Brain pericyte (primary cell): ENCODE measurements around the gene RSRC1.

Source experiments
- DNase-seq: peaks from one replicate; pipeline ENCODE4 v3.0.0-alpha.2; 2012; ENCODE audit warnings: low read depth, low spot score

Gene RSRC1

DNA sequence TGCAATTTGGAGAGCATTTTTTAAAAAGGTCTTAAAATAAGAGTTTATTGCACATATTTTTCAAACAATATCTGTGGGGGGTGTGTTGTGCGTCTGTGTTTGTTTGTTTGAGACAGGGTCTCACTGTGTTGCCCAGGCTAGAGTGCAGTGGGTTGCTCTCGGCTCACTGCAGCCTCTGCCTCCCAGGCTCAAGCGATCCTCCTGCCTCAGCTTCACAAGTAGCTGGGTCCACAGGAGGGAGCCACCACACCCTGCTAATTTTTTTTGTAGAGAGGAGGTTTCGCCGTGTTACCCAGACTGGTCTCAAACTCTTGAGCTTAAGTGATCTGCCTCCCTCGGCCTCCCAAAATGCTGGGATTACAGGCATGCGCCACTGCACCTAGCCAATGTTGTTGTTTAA is 463.8 kb downstream of the RSRC1 start:
- DNase-seq = no peak

DNA sequence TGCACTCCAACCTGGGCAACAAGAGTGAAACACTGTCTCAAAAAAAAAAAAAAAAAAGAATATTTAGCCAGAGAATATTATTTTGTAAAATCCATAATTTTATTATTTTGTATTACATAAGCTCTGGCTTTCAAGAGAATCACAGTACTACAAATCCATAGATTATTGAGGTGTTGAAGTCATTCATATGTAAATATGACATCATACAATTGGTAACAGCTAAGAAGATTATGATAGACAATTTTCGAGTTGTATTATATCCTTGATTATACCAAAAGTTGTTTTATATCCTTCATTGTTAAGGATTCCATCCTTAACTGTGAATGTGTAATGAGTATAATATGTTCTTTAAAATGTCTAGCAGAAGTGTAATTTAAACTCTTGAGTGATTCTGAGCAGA is 464.8 kb downstream of the RSRC1 start:
- DNase-seq = no peak

GRCh38 chr3:158590223-158590622 is 480.3 kb downstream of the RSRC1 start:
- DNase-seq = no peak
